NCI-H2171 treated with DMSO at 0.1 percent for 48 hours (cell line): Measurements from ENCODE around the gene SLC2A13.
"Not testable (repeated sequence)": the region's sequence is repeated elsewhere in the genome, so short reads cannot be mapped to it uniquely, and the experiment has no call there.

Experiments used
- DNase-seq: peaks from one replicate; lab custom pipeline; 2025; lab: John Stamatoyannopoulos, UW

The SLC2A13 gene

GRCh38 chr12:40038619-40039018 lies 67.3 kb downstream of the SLC2A13 start:
- DNase-seq, result no peak

GRCh38 chr12:40034712-40035111 lies 71.2 kb downstream of the SLC2A13 start:
- no peak for DNase-seq

- no peak for DNase-seq
Measured at GRCh38 chr12:40034156-40034555, 71.7 kb downstream of the SLC2A13 start.

- no peak for DNase-seq
Measured at GRCh38 chr12:40033242-40033630, 72.6 kb downstream of the SLC2A13 start.

GRCh38 chr12:40032433-40033241 lies 73.2 kb downstream of the SLC2A13 start:
- no peak for DNase-seq

- DNase-seq, result peak; percentile 5
Measured at GRCh38 chr12:40031965-40032364, 73.9 kb downstream of the SLC2A13 start.

- DNase-seq, result not testable (repeated sequence)
Measured at GRCh38 chr12:40030970-40031369, 74.9 kb downstream of the SLC2A13 start.

GRCh38 chr12:40028296-40028695 lies 77.6 kb downstream of the SLC2A13 start:
- DNase-seq, result no peak

- DNase-seq, result no peak
Measured at GRCh38 chr12:40022850-40023249, 83.0 kb downstream of the SLC2A13 start.

- no peak for DNase-seq
Measured at GRCh38 chr12:40020261-40020691, 85.6 kb downstream of the SLC2A13 start.

- DNase-seq, result no peak
Measured at GRCh38 chr12:40017488-40017887, 88.4 kb downstream of the SLC2A13 start.

- no peak for DNase-seq
Measured at GRCh38 chr12:40016980-40017379, 88.9 kb downstream of the SLC2A13 start.

GRCh38 chr12:40015881-40016280 lies 90.0 kb downstream of the SLC2A13 start:
- no peak for DNase-seq

GRCh38 chr12:40015345-40015744 lies 90.5 kb downstream of the SLC2A13 start:
- DNase-seq, result no peak

- no peak for DNase-seq
Measured at GRCh38 chr12:40013847-40014246, 92.0 kb downstream of the SLC2A13 start.

- no peak for DNase-seq
Measured at GRCh38 chr12:40013292-40013691, 92.6 kb downstream of the SLC2A13 start.

- DNase-seq, result no peak
Measured at GRCh38 chr12:40012711-40013110, 93.2 kb downstream of the SLC2A13 start.

GRCh38 chr12:40011775-40012129 lies 94.1 kb downstream of the SLC2A13 start:
- no peak for DNase-seq

- DNase-seq, result peak; percentile 16
Measured at GRCh38 chr12:40010899-40011774, 94.7 kb downstream of the SLC2A13 start.

GRCh38 chr12:40002178-40003169 lies 103.4 kb downstream of the SLC2A13 start:
- no peak for DNase-seq

GRCh38 chr12:40001406-40001805 lies 104.5 kb downstream of the SLC2A13 start:
- DNase-seq, result no peak

GRCh38 chr12:40000884-40001283 lies 105.0 kb downstream of the SLC2A13 start:
- no peak for DNase-seq
